Neural crest cell (in vitro differentiated cells): ENCODE data around the gene RTN3. TPM values are rescaled to one million over a fixed set of nuclear protein-coding genes. Genes with fewer than 3 reads are reported as not detected.

Experiments used
- DNase-seq: peaks from one replicate; pipeline ENCODE4 v3.0.0; 2021; ENCODE audit warnings: low read depth, mixed read lengths, low spot score
- H3K27ac Mint-ChIP-seq: one replicate; pipeline ENCODE4 v1.8.0; 2021; ENCODE audit warnings: mild to moderate bottlenecking, mixed read lengths; ENCODE audit not compliant: unreplicated experiment
- H3K27me3 Mint-ChIP-seq: 2 replicates; pipeline ENCODE4 v1.8.0; 2021; ENCODE audit warnings: low read depth, mild to moderate bottlenecking, mixed read lengths
- H3K36me3 Mint-ChIP-seq: 2 replicates; pipeline ENCODE4 v1.8.0; 2021; ENCODE audit warnings: low read depth, mild to moderate bottlenecking, mixed read lengths
- H3K4me1 Mint-ChIP-seq: 2 replicates; pipeline ENCODE4 v1.8.0; 2021; ENCODE audit warnings: mixed read lengths
- H3K4me3 Mint-ChIP-seq: one replicate; pipeline ENCODE4 v1.8.0; 2021; ENCODE audit warnings: mild to moderate bottlenecking, mixed read lengths
- H3K9me3 Mint-ChIP-seq: 2 replicates; pipeline ENCODE4 v1.8.0; 2021; ENCODE audit warnings: mixed read lengths
- total RNA-seq: library from RNA; stranded (reverse); gene quantifications from 2 replicates; pipeline ENCODE4 v1.2.1, GENCODE V29; 2021
- TF ChIP-seq, protein P1 (sequence below): fragments of 200-600 bp; sonication (generic); conservative IDR thresholded peaks from 2 replicates; pipeline ENCODE4 v1.5.0; 2021; ENCODE audit warnings: antibody characterized with exemption, mild to moderate bottlenecking

RTN3 gene
- total RNA-seq, 1 donor from 2014 or later, result 136 TPM

DNA sequence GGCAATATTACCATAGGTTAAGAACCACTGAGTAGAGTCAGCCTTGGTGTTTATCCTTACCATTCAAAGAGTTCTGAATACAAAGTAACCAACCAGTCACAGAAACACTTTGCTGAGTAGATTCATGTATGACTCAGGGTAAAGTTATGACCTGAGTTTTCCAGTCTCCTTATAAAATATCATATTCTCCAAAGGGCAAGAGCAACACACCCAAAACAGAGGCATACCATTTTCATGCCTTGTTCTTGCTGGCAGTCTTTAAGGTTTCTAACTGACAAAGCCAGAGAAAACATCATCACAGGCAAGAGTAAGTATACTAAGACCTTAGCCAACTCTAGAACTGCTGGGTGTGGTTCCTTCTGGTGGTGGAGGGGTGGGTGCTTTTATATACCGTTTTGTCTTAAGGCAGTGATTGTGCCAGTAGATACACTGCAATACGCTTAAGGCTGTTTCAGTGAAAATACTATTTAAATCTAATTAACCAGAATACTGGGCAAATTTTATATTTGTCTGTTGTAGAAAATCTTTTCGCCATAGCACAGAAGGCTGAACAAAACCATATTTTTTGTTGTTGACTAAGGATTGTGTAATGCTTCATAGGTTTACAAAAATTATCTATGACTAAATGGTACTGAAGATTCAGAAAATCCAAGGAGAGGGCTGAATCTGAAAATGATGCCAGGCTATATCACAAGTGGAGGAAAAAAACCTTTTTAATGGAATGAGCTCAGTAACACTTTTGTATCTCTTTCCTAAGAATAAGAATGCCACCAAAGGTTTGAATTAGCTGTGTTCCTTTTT is 13.1 kb upstream of the RTN3 start:
- peak overlapping the region; percentile 38 for H3K4me3 Mint-ChIP-seq
- TF ChIP-seq, protein P1, sequence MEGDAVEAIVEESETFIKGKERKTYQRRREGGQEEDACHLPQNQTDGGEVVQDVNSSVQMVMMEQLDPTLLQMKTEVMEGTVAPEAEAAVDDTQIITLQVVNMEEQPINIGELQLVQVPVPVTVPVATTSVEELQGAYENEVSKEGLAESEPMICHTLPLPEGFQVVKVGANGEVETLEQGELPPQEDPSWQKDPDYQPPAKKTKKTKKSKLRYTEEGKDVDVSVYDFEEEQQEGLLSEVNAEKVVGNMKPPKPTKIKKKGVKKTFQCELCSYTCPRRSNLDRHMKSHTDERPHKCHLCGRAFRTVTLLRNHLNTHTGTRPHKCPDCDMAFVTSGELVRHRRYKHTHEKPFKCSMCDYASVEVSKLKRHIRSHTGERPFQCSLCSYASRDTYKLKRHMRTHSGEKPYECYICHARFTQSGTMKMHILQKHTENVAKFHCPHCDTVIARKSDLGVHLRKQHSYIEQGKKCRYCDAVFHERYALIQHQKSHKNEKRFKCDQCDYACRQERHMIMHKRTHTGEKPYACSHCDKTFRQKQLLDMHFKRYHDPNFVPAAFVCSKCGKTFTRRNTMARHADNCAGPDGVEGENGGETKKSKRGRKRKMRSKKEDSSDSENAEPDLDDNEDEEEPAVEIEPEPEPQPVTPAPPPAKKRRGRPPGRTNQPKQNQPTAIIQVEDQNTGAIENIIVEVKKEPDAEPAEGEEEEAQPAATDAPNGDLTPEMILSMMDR, result no peak
- no peaks in the 10 kb centered on the region for H3K36me3 Mint-ChIP-seq
- H3K4me1 Mint-ChIP-seq, result peaks cover 13% of the 10 kb centered on the region
- H3K9me3 Mint-ChIP-seq, result no peaks in the 10 kb centered on the region
- no peak overlapping the region for H3K27ac Mint-ChIP-seq
- no peak for DNase-seq
- peaks cover 4% of the 10 kb centered on the region for H3K27me3 Mint-ChIP-seq

DNA sequence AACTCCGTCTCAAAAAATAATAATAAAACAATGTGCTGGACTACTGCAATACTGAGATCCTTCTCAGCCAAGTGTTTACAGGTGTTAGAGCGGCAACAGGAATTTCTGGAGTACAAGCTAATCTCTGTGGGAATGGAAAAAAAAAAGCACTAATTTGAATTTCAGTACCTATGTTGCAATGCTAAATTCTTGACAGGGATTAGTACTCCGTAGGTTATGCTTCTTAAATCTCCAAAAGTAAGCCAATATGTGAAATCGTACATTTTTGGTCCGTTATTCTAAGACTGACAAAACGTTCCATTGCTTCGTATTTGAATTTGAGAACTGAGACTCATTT is 11.2 kb upstream of the RTN3 start:
- no peaks in the 10 kb centered on the region for H3K9me3 Mint-ChIP-seq
- peak overlapping the region; percentile 62 for H3K4me3 Mint-ChIP-seq
- H3K36me3 Mint-ChIP-seq, result no peaks in the 10 kb centered on the region
- peaks cover 4% of the 10 kb centered on the region for H3K27me3 Mint-ChIP-seq
- no peak for DNase-seq
- H3K27ac Mint-ChIP-seq, result no peak overlapping the region
- TF ChIP-seq, protein P1, result no peak
- peaks cover 9% of the 10 kb centered on the region for H3K4me1 Mint-ChIP-seq

DNA sequence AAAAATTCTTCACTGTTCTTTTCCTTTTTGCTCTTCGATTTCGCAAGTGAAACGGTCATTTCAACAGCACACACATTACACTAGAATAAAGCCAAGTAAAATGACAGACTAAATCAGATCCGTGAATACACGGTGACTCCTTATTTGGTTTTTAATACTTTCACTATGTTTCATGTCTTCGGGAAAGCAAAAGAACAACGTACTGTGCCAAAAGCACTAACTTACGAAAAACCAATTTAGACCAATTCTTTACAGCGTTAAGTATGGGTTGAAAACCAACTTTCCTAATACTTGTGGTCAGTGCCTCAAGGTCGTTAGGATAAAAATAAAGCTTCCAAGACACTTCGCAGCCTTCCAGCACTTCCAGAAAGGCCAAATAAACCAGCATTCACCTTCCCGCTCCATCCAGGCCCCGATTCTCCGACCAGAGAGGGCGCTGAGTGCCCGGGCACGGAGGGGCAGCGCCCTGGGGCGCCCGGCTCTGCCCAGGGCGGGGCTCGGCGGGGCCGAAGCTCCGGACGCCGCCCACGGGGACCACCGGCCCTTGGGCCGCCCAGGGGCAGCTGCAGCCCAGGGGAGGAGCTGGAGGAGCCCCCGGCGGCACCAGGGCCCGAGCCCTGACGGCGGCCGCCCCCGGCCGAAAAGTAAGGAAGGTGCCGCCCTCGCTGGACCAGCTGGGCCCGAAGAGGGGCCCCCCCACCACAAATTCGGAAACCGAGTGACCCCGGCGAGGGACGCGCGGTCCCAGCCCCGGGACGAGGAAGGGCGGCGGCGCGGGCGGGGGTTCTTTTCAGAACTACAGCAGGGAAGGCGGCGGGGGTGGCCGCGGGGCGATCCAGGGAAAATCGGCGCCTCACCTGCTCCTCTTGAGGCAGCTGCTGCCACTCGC is 10.6 kb upstream of the RTN3 start:
- no peak overlapping the region for H3K27ac Mint-ChIP-seq

DNA sequence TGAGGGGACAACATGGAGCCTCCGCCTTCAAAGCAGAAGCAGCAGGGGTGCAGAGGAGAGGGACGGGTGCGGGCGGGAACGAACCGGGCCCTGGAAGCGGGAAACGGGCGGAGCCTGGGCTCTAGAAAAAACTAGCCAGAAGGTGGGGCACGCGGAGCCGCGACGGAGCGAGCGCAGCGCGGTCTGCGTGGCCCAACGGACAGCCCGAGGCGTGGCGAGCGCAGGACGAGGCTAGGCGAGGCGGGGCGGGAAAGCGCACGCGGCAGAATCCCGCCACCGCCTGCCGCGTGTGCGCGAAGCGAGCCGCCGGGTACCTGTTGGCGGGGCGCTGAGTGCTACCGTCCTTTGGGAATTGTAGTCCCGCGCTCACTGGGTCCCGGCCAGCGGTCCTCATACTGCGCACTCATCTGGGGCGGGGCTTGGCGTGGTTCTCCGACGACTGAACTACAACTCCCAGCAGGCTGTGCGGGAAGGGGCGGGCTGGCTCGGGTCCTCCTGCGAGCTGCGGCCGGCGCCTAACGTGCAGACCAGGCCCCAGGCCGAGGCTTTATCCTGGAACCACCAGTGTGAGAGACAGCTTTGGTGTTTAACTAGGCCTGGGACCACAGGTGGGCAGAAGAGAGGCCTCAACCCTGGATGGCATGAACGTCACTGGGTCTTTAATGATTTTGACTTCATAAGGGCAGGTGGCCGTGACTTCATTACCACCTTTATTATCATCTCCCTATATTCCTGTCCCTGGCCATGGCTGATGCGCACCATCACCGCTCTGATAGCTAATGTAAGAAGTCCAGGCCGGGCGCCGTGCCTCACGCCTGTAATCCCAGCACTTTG is 9.8 kb upstream of the RTN3 start, which contains the start of gene ATL3:
Gene ATL3 (minus strand): TSS at position 55 of the 834 bp plus-strand sequence. CDS start 41 bp downstream, at position 14.
- no peaks in the 10 kb centered on the region for H3K9me3 Mint-ChIP-seq
- H3K27me3 Mint-ChIP-seq, result peaks cover 4% of the 10 kb centered on the region
- peak; percentile 87 for DNase-seq
- H3K4me3 Mint-ChIP-seq, result peak within 1 kb of the TSS; percentile 79
- H3K27ac Mint-ChIP-seq, result no peak within 1 kb of the TSS
- TF ChIP-seq, protein P1, result no peak
- H3K4me1 Mint-ChIP-seq, result peaks cover 9% of the 10 kb centered on the region
- H3K36me3 Mint-ChIP-seq, result no peaks in the 10 kb centered on the region

More for the DNA sequence above, 10.6 kb upstream of the RTN3 start:
- no peaks in the 10 kb centered on the region for H3K9me3 Mint-ChIP-seq
- H3K36me3 Mint-ChIP-seq, result no peaks in the 10 kb centered on the region
- peaks cover 4% of the 10 kb centered on the region for H3K27me3 Mint-ChIP-seq
- no peak for DNase-seq
- TF ChIP-seq, protein P1, result no peak
- peak overlapping the region; percentile 79 for H3K4me3 Mint-ChIP-seq
- peaks cover 9% of the 10 kb centered on the region for H3K4me1 Mint-ChIP-seq

DNA sequence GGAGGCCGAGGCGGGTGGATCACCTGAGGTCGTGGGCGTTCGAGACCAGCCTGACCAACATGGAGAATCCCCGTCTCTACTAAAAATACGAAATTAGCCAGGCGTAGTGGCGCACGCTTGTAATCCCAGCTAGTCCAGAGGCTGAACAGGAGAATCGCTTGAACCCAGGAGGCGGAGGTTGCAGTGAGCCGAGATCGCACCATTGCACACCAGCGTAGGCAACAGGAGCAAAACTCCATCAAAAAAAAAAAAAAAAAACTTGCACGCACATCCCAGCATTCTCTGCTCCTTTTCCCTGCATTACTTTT is 9.2 kb upstream of the RTN3 start:
- Mint-ChIP-seq H3K4me1 (peaks cover 9% of the 10 kb centered on the region), H3K27me3 (peaks cover 4% of the 10 kb centered on the region), H3K4me3 (peak overlapping the region; percentile 52), H3K27ac (no peak overlapping the region), H3K9me3 (no peaks in the 10 kb centered on the region), H3K36me3 (no peaks in the 10 kb centered on the region)
- TF ChIP-seq, protein P1, result no peak
- no peak for DNase-seq
